Measurements from ENCODE around the gene TBCK. TPM values are rescaled to one million over a fixed set of nuclear protein-coding genes. Genes with fewer than 3 reads are reported as not detected.

TBCK gene
- total RNA-seq, 2 donors from 2014 or later = 15.7 to 18.8 TPM

DNA sequence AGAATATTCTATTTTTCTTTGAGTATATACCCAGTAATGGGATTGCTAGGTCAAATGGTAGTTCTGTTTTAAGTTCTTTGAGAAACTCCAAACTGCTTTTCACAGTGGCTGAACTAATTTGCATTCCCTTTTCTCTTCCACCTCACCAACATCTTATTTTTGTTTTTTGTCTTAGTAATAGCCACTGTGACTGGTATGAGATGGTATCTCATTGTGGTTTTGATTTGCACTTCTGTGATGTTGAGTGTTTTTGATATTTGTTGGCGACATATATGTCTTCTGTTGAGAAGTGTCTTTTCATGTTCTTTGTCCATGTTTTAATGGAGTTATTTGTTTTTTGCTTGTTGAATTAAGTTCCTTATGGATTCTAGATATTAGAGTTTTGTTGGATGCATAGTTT lies 24.8 kb upstream of the TBCK start:
- peaks cover 0 to 21% of the 10 kb centered on the region in 2 donors for H3K9me3 ChIP-seq
- no peak overlapping the region for H3K27ac ChIP-seq
- TF ChIP-seq, protein P1, sequence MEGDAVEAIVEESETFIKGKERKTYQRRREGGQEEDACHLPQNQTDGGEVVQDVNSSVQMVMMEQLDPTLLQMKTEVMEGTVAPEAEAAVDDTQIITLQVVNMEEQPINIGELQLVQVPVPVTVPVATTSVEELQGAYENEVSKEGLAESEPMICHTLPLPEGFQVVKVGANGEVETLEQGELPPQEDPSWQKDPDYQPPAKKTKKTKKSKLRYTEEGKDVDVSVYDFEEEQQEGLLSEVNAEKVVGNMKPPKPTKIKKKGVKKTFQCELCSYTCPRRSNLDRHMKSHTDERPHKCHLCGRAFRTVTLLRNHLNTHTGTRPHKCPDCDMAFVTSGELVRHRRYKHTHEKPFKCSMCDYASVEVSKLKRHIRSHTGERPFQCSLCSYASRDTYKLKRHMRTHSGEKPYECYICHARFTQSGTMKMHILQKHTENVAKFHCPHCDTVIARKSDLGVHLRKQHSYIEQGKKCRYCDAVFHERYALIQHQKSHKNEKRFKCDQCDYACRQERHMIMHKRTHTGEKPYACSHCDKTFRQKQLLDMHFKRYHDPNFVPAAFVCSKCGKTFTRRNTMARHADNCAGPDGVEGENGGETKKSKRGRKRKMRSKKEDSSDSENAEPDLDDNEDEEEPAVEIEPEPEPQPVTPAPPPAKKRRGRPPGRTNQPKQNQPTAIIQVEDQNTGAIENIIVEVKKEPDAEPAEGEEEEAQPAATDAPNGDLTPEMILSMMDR (IDR thresholded peaks at IDR 0.05) = no peak
- no peak for DNase-seq (ENCODE audit: low spot score)
- H3K4me3 ChIP-seq = no peak overlapping the region
- H3K27me3 ChIP-seq = no peaks in the 10 kb centered on the region
- H3K36me3 ChIP-seq = peaks cover 38% of the 10 kb centered on the region
- peaks cover 0 to 8% of the 10 kb centered on the region in 2 donors for H3K4me1 ChIP-seq

DNA sequence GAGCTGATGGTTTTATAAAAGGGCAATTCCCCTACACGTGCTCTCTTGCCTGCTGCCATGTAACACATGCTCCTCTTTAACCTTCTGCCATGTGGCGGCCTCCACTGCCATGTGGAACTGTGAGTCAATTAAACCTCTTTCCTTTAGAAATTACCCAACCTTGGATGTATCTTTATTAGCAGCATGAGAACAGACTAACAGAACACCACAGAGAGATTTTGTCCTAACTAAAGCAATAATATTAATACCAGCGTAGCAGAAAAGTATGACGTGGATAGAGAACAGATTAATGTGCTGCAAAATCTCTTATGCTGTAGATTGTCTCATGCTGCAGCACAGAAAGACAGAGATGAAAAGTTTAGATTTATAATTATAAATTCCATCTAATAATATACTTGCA lies 23.4 kb upstream of the TBCK start:
- Histone ChIP-seq H3K9me3 (peaks cover 0 to 21% of the 10 kb centered on the region in 2 donors), H3K27me3 (no peaks in the 10 kb centered on the region), H3K36me3 (peaks cover 48% of the 10 kb centered on the region), H3K27ac (no peak overlapping the region), H3K4me1 (peaks cover 0 to 7% of the 10 kb centered on the region in 2 donors), H3K4me3 (no peak overlapping the region)
- no peak for DNase-seq (ENCODE audit: low spot score)
- TF ChIP-seq, protein P1 (IDR thresholded peaks at IDR 0.05) = no peak

DNA sequence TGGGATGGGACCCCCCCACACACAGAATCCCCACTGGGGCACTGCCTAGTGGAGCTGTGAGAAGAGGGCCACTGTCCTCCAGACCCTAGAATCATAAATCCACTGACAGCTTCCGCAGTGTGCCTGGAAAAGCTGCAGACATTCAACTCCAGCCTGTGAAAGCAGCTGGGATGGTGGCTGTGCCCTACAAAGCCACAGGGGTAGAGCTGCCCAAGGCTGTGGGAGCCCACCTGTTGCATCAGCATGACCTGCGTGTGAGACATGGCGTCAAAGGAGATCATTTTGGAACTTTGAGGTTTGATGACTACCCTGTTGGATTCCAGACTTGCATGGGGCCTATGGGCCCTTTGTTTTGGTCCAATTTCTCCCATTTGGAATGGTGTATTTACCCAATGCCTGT lies 22.7 kb upstream of the TBCK start:
- Histone ChIP-seq H3K9me3 (peaks cover 0 to 21% of the 10 kb centered on the region in 2 donors), H3K36me3 (peaks cover 55% of the 10 kb centered on the region), H3K4me1 (no peaks in the 10 kb centered on the region), H3K4me3 (no peak overlapping the region), H3K27me3 (no peaks in the 10 kb centered on the region), H3K27ac (no peak overlapping the region)
- TF ChIP-seq, protein P1 (IDR thresholded peaks at IDR 0.05) = no peak
- DNase-seq (ENCODE audit: low spot score) = no peak

DNA sequence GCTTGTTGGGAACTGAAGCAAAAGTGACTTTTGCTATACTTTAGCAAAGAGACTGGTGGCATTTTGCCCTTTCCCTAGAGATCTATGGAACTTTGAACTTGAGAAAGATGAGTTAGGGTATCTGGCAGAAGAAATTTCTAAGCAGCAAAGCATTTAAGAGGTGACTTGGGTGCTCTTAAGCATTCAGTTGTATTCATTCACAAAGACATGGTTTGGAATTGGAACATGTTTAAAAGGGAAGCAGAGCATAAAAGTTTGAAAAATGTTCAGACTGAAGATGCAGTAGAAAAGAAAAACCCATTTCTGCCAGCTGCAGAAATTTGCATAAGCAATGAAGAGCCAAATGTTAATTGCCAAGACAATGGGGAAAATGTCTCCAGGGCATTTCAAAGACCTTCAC lies 21.9 kb upstream of the TBCK start:
- Histone ChIP-seq H3K36me3 (peaks cover 60% of the 10 kb centered on the region), H3K9me3 (peaks cover 0 to 21% of the 10 kb centered on the region in 2 donors), H3K4me1 (no peaks in the 10 kb centered on the region), H3K4me3 (no peak overlapping the region), H3K27me3 (no peaks in the 10 kb centered on the region), H3K27ac (no peak overlapping the region)
- no peak for DNase-seq (ENCODE audit: low spot score)
- TF ChIP-seq, protein P1 (IDR thresholded peaks at IDR 0.05) = no peak

DNA sequence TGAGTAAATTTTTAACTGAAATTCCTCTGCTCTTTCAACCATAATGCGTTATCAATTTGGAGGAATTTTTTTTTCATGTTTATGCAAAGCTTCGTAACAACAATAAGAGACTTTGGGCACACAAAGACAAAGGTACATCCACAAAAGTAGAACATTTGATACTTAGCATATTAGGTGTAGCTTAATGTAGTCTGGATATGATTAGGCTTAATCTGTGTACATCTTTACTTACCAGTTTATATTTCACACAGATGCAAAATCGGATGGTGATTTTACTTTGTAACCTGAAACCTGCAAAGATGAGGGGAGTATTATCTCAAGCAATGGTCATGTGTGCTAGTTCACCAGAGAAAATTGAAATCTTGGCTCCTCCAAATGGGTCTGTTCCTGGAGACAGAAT lies 20.6 kb upstream of the TBCK start:
- Histone ChIP-seq H3K36me3 (peaks cover 73% of the 10 kb centered on the region), H3K27me3 (no peaks in the 10 kb centered on the region)
- TF ChIP-seq, protein P1 (IDR thresholded peaks at IDR 0.05) = no peak

DNA sequence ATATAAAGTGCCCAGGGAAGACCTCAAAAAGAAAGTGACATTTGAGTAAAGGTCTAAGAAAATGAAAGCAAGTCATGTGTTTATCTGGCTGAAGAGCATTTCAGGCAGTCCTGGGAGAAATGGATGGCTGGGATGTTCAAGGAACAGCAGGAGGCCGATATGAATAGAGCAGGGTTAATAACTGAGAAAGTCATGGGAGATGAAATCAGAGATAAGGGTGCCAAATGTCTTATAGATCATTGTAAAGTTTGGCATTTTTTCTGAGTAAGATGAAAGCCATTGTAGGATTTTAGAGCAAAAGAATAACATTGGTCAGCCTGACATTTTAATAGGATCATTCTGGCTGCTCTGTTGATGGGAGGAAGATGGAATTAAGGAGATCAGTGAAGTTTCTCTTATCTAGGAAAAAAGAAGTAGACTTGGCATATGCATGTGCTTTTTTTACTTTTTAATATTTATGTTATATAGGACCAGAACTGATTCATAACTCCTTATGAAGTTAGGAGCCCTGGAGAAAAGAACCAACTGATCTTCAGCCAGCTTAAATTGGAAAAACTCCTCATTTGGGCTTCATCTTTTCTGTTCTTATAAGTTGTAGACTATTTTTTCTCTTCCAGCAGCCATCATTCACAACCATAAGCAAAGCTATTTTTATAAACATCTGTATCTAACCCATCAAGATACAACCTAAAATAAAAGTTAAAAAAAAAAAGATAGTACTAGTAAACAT lies 18.9 kb upstream of the TBCK start:
- H3K4me3 ChIP-seq = no peak overlapping the region
- peaks cover 0 to 7% of the 10 kb centered on the region in 2 donors for H3K9me3 ChIP-seq
- H3K36me3 ChIP-seq = peaks cover 70% of the 10 kb centered on the region
- no peak for DNase-seq (ENCODE audit: low spot score)
- H3K27ac ChIP-seq = no peak overlapping the region
- no peaks in the 10 kb centered on the region for H3K4me1 ChIP-seq
- TF ChIP-seq, protein P1 (IDR thresholded peaks at IDR 0.05) = no peak
- H3K27me3 ChIP-seq = no peaks in the 10 kb centered on the region

More for the DNA sequence above, 20.6 kb upstream of the TBCK start:
- peaks cover 0 to 21% of the 10 kb centered on the region in 2 donors for H3K9me3 ChIP-seq
- no peaks in the 10 kb centered on the region for H3K4me1 ChIP-seq
- H3K27ac ChIP-seq = no peak overlapping the region
- no peak for DNase-seq (ENCODE audit: low spot score)
- no peak overlapping the region for H3K4me3 ChIP-seq
